Esophagus squamous epithelium (tissue), 5 donors: ENCODE data around the gene TJP3. TPM values are rescaled to one million over a fixed set of nuclear protein-coding genes. Genes with fewer than 3 reads are reported as not detected.

ENCODE experiments used
- DNase-seq: peaks from one replicate; lab custom pipeline; 2025; lab: John Stamatoyannopoulos, UW
- H3K27ac ChIP-seq, 4 donors: fragments of 200-600 bp; sonication (generic); one replicate each; pipeline ENCODE4 v1.5.1; 2016 to 2019; ENCODE audit warnings: mild to moderate bottlenecking in 1 of 4
- H3K27me3 ChIP-seq, 4 donors: fragments of 200-600 bp; sonication (generic); 1 replicate in 3 of 4; 2 replicates in 1 of 4; pipeline versions ENCODE4 v1.5.1 to v1.6.0; 2017 to 2021; ENCODE audit warnings: antibody characterized with exemption in 1 of 4
- H3K36me3 ChIP-seq, 3 donors: fragments of 200-600 bp; sonication (generic); one replicate each; pipeline ENCODE4 v1.5.1; 2016 to 2019
- H3K4me1 ChIP-seq, 3 donors: fragments of 200-600 bp; sonication (generic); one replicate each; pipeline ENCODE4 v1.5.1; 2017 to 2019
- H3K4me3 ChIP-seq, 4 donors: fragments of 200-600 bp; sonication (generic); 1 replicate in 3 of 4; 2 replicates in 1 of 4; pipeline ENCODE4 v1.5.1; 2016 to 2019; ENCODE audit warnings: mild to moderate bottlenecking in 2 of 4, moderate library complexity in 1 of 4
- H3K9me3 ChIP-seq, 3 donors: fragments of 200-600 bp; sonication (generic); one replicate each; pipeline ENCODE4 v1.5.1; 2016 to 2019
- CTCF ChIP-seq, 6 experiments: fragments of 450-650 bp in 4 of 6; fragments of 200-600 bp in 2 of 6; sonication (generic) in 2 of 6; IDR thresholded peaks; one replicate each; pipeline ENCODE4 v1.5.1; 2016 to 2019; ENCODE audit warnings: antibody characterized with exemption in 6 of 6, mild to moderate bottlenecking in 4 of 6, moderate library complexity in 4 of 6
- POLR2A ChIP-seq, 4 donors: fragments of 450-650 bp; IDR thresholded peaks; one replicate each; pipeline ENCODE4 v1.6.1; 2017; ENCODE audit warnings: antibody characterized with exemption in 4 of 4, mild to moderate bottlenecking in 4 of 4, moderate library complexity in 3 of 4
- WGBS, 2 donors: methylation state at CpG; one replicate each; pipeline ENCODE4 v1.1.5; 2018; 5-methylcytosine and 5-hydroxymethylcytosine counted together
- intact Hi-C: fragments of 100-400 bp; cut with DNase I; formaldehyde crosslinking; loops from one replicate; pipeline ENCODE4 v1.15.0; 2022
- total RNA-seq, 4 donors: library from RNA; depleted of rRNA; stranded (reverse); fragments of >200 nt; gene quantifications; one replicate each; pipeline ENCODE4 v1.1.0, GENCODE V29; 2016
- donor health status: DM: yes; HTN: yes; CAD: no.

The TJP3 gene
- total RNA-seq, 4 donors from 2014 or later: 23.7 to 71.1 (median 28.0) TPM

GRCh38 chr19:3760871-3761361, 52.7 kb downstream of the TJP3 start:
- no peaks in the 10 kb centered on the region for H3K9me3 ChIP-seq
- 11 to 22% methylated on average over 7 of the region's 7 CpGs for WGBS, 2 donors
- TF ChIP-seq POLR2A (IDR thresholded peaks at IDR 0.05) (no peak), CTCF (IDR thresholded peaks at IDR 0.05) (no peak)
- intact Hi-C loops: no loop called here
- peaks cover 17 to 51% (median 35%) of the 10 kb centered on the region in 3 donors for H3K4me1 ChIP-seq
- H3K27ac ChIP-seq: peak overlapping the region; percentile 87 to 96 (median 94)
- DNase-seq: no peak
- H3K36me3 ChIP-seq: peaks cover 0 to 44% (median 18%) of the 10 kb centered on the region in 3 donors
- peak overlapping the region; percentile 82 to 96 (median 88) for H3K4me3 ChIP-seq
- H3K27me3 ChIP-seq: no peaks in the 10 kb centered on the region

- peak within 1 kb of the TSS; percentile 82 to 96 (median 88) for H3K4me3 ChIP-seq
- peaks cover 0 to 51% (median 17%) of the 10 kb centered on the region in 3 donors for H3K36me3 ChIP-seq
- H3K27me3 ChIP-seq: no peaks in the 10 kb centered on the region
- WGBS, 2 donors: 10 to 14% methylated on average over 6 to 9 of the region's 45 CpGs
- peaks cover 17 to 51% (median 35%) of the 10 kb centered on the region in 3 donors for H3K4me1 ChIP-seq
- H3K9me3 ChIP-seq: no peaks in the 10 kb centered on the region
- peak within 1 kb of the TSS; percentile 93 to 96 (median 96) for H3K27ac ChIP-seq
- intact Hi-C loops: no loop called here
- DNase-seq: peak; percentile 72
- TF ChIP-seq CTCF (IDR thresholded peaks at IDR 0.05) (peak; percentile 67 to 91 (median 74)), POLR2A (IDR thresholded peaks at IDR 0.05) (peak in 2 of 4 donors; percentile 48 to 80)
Observed at GRCh38 chr19:3761382-3762129, 53.4 kb downstream of the TJP3 start, which contains the start of gene APBA3. APBA3 (minus strand) TSS chr19:3761692; CDS start chr19:3760264, 1,428 bp downstream.

DNA sequence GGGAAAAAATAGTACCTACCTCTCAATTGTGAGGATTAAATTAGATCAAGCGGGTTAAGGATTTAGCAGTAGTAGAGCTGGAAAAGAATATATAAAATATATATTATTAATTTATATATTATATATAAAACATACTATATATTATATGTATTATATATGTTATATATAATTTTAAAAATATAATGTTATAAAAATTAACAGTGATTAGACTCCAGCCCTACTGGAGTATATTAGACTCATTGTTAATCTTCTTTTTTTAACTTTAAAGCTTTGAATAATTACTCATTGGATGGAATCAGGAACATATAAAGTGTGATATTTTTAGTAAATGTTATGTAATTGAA, 53.9 kb downstream of the TJP3 start:
- Histone ChIP-seq H3K4me1 (peaks cover 17 to 51% (median 35%) of the 10 kb centered on the region in 3 donors), H3K4me3 (peak overlapping the region in 2 of 4 donors; percentile 61 to 82), H3K36me3 (peaks cover 0 to 52% (median 15%) of the 10 kb centered on the region in 3 donors), H3K9me3 (no peaks in the 10 kb centered on the region), H3K27ac (peak overlapping the region; percentile 93 to 96 (median 96)), H3K27me3 (no peaks in the 10 kb centered on the region)
- 36 to 44% methylated on average over 1 of the region's 1 CpG for WGBS, 2 donors
- DNase-seq: no peak
- TF ChIP-seq CTCF (IDR thresholded peaks at IDR 0.05) (no peak), POLR2A (IDR thresholded peaks at IDR 0.05) (no peak)
- intact Hi-C loops: no loop called here

- H3K36me3 ChIP-seq: peaks cover 3 to 52% (median 11%) of the 10 kb centered on the region in 3 donors
- intact Hi-C loops: no loop called here
- H3K4me1 ChIP-seq: peaks cover 17 to 51% (median 35%) of the 10 kb centered on the region in 3 donors
- H3K9me3 ChIP-seq: no peaks in the 10 kb centered on the region
- no peaks in the 10 kb centered on the region for H3K27me3 ChIP-seq
- TF ChIP-seq CTCF (IDR thresholded peaks at IDR 0.05): peak in 1 of 6 experiments; percentile 37
- peak in 3 of 4 donors; percentile 10 to 71 (median 59) for TF ChIP-seq POLR2A (IDR thresholded peaks at IDR 0.05)
- H3K4me3 ChIP-seq: peak within 1 kb of the TSS; percentile 82 to 96 (median 88)
- peak within 1 kb of the TSS; percentile 93 to 96 (median 96) for H3K27ac ChIP-seq
- peak; percentile 90 for DNase-seq
- WGBS, 2 donors: 1 to 3% methylated on average over 30 to 45 of the region's 47 CpGs
Observed at GRCh38 chr19:3762501-3763459, 54.6 kb downstream of the TJP3 start, which contains the start of gene MRPL54. MRPL54 (plus strand) TSS chr19:3762682; CDS start chr19:3762701, 19 bp downstream.
